SJSA1 (cell line): ENCODE measurements around the gene AKNA. TPM values are rescaled to one million over a fixed set of nuclear protein-coding genes. Genes with fewer than 3 reads are reported as not detected.
"Not testable (repeated sequence)": the region's sequence is repeated elsewhere in the genome, so short reads cannot be mapped to it uniquely, and the experiment has no call there.

Source experiments
- DNase-seq, 2 experiments: peaks; one replicate each; pipeline ENCODE4 v3.0.0-alpha.2; 2015 to 2020; ENCODE audit warnings: low spot score in 2 of 2, low read depth in 1 of 2
- H3K27ac ChIP-seq: fragments of 250-450 bp; sonication (Bioruptor Pico); 2 replicates; pipeline ENCODE4 v1.5.1; 2020; ENCODE audit warnings: mild to moderate bottlenecking, moderate library complexity
- H3K27me3 ChIP-seq: fragments of 250-450 bp; sonication (Bioruptor Pico); replicated peaks from 2 replicates; pipeline ENCODE4 v1.5.1; 2020; ENCODE audit warnings: mild to moderate bottlenecking, moderate library complexity
- H3K36me3 ChIP-seq: fragments of 250-450 bp; sonication (Bioruptor Pico); 2 replicates; pipeline ENCODE4 v1.5.1; 2020; ENCODE audit warnings: mild to moderate bottlenecking
- H3K4me1 ChIP-seq: fragments of 250-450 bp; sonication (Bioruptor Pico); replicated peaks from 2 replicates; pipeline ENCODE4 v1.6.1; 2021; ENCODE audit warnings: mild to moderate bottlenecking
- H3K4me3 ChIP-seq: fragments of 250-450 bp; sonication (Bioruptor Pico); 2 replicates; pipeline ENCODE4 v1.5.1; 2020; ENCODE audit warnings: mild to moderate bottlenecking
- H3K9me3 ChIP-seq: fragments of 250-450 bp; sonication (Bioruptor Pico); replicated peaks from 2 replicates; pipeline ENCODE4 v1.5.1; 2020; ENCODE audit warnings: mild to moderate bottlenecking
- total RNA-seq: library from RNA; depleted of rRNA; stranded (reverse); fragments of >200 nt; shearing (Covaris generic); gene quantifications from 2 replicates; pipeline ENCODE4 v1.2.3, GENCODE V29; 2014

The AKNA gene
- total RNA-seq, 1 experiment from 2014 or later = 4.8 TPM

- Histone ChIP-seq H3K27ac (no peak overlapping the region), H3K9me3 (no peaks in the 10 kb centered on the region), H3K27me3 (no peaks in the 10 kb centered on the region), H3K36me3 (peaks cover 2% of the 10 kb centered on the region; the same call in 1 of the 2 replicates), H3K4me1 (no peaks in the 10 kb centered on the region), H3K4me3 (no peak overlapping the region)
- no peak for DNase-seq
These were observed 52.0 kb downstream of the AKNA start for GRCh38 chr9:114335745-114336144.

- H3K27me3 ChIP-seq = no peaks in the 10 kb centered on the region
- no peaks in the 10 kb centered on the region for H3K9me3 ChIP-seq
- no peak overlapping the region for H3K27ac ChIP-seq
- no peak overlapping the region for H3K4me3 ChIP-seq
- no peak for DNase-seq
- H3K36me3 ChIP-seq = peaks cover 1% of the 10 kb centered on the region; the same call in 1 of the 2 replicates
- H3K4me1 ChIP-seq = no peaks in the 10 kb centered on the region
These were observed 53.3 kb downstream of the AKNA start for GRCh38 chr9:114334490-114334889.

GRCh38 chr9:114333718-114334117, 54.1 kb downstream of the AKNA start:
- H3K27ac ChIP-seq, H3K36me3 ChIP-seq, H3K4me3 ChIP-seq, DNase-seq, H3K9me3 ChIP-seq, H3K27me3 ChIP-seq, H3K4me1 ChIP-seq: not testable (repeated sequence)

GRCh38 chr9:114332474-114333040, 55.2 kb downstream of the AKNA start:
- not testable (repeated sequence) for H3K27ac ChIP-seq, H3K27me3 ChIP-seq, DNase-seq, H3K4me3 ChIP-seq, H3K36me3 ChIP-seq, H3K4me1 ChIP-seq, H3K9me3 ChIP-seq

- not testable (repeated sequence) for DNase-seq, H3K9me3 ChIP-seq, H3K27ac ChIP-seq, H3K4me1 ChIP-seq, H3K27me3 ChIP-seq, H3K36me3 ChIP-seq, H3K4me3 ChIP-seq
These were observed 56.3 kb downstream of the AKNA start for GRCh38 chr9:114331229-114332195.

GRCh38 chr9:114330636-114331035, 57.1 kb downstream of the AKNA start:
- no peaks in the 10 kb centered on the region for H3K36me3 ChIP-seq
- no peaks in the 10 kb centered on the region for H3K27me3 ChIP-seq
- DNase-seq = no peak
- no peaks in the 10 kb centered on the region for H3K9me3 ChIP-seq
- no peak overlapping the region for H3K4me3 ChIP-seq
- no peaks in the 10 kb centered on the region for H3K4me1 ChIP-seq
- H3K27ac ChIP-seq = no peak overlapping the region

- H3K36me3 ChIP-seq, H3K27me3 ChIP-seq, H3K4me3 ChIP-seq, DNase-seq, H3K27ac ChIP-seq, H3K9me3 ChIP-seq, H3K4me1 ChIP-seq: not testable (repeated sequence)
These were observed 58.2 kb downstream of the AKNA start, which contains the start of gene ORM2 for GRCh38 chr9:114329625-114330022. Gene ORM2, plus strand, starts transcription at chr9:114329869. Its CDS starts 36 bp downstream, at chr9:114329905.

GRCh38 chr9:114328937-114329624, 58.7 kb downstream of the AKNA start:
- not testable (repeated sequence) for H3K9me3 ChIP-seq, H3K27ac ChIP-seq, DNase-seq, H3K27me3 ChIP-seq, H3K4me3 ChIP-seq, H3K36me3 ChIP-seq, H3K4me1 ChIP-seq

- H3K27me3 ChIP-seq, H3K4me3 ChIP-seq, H3K36me3 ChIP-seq, H3K4me1 ChIP-seq, H3K27ac ChIP-seq, DNase-seq, H3K9me3 ChIP-seq: not testable (repeated sequence)
These were observed 59.4 kb downstream of the AKNA start for GRCh38 chr9:114328357-114328820.

GRCh38 chr9:114327749-114328148, 60.0 kb downstream of the AKNA start:
- Histone ChIP-seq H3K9me3 (no peaks in the 10 kb centered on the region), H3K4me1 (no peaks in the 10 kb centered on the region), H3K27ac (no peak overlapping the region), H3K36me3 (no peaks in the 10 kb centered on the region), H3K4me3 (no peak overlapping the region), H3K27me3 (no peaks in the 10 kb centered on the region)
- DNase-seq = no peak

- H3K9me3 ChIP-seq, H3K36me3 ChIP-seq, H3K27ac ChIP-seq, H3K27me3 ChIP-seq, H3K4me3 ChIP-seq, DNase-seq: not testable (repeated sequence)
- peaks cover 12% of the 10 kb centered on the region for H3K4me1 ChIP-seq
These were observed 62.0 kb downstream of the AKNA start for GRCh38 chr9:114325684-114326254.

- H3K27ac ChIP-seq, H3K4me3 ChIP-seq, H3K36me3 ChIP-seq, DNase-seq, H3K27me3 ChIP-seq, H3K9me3 ChIP-seq: not testable (repeated sequence)
- peaks cover 12% of the 10 kb centered on the region for H3K4me1 ChIP-seq
These were observed 62.8 kb downstream of the AKNA start for GRCh38 chr9:114324965-114325364.

GRCh38 chr9:114324492-114324891, 63.3 kb downstream of the AKNA start:
- Histone ChIP-seq H3K4me3 (no peak overlapping the region), H3K36me3 (no peaks in the 10 kb centered on the region), H3K9me3 (no peaks in the 10 kb centered on the region), H3K27ac (no peak overlapping the region), H3K27me3 (no peaks in the 10 kb centered on the region), H3K4me1 (peaks cover 12% of the 10 kb centered on the region)
- no peak for DNase-seq
